Gastroesophageal sphincter (tissue), 3 donors: ENCODE data around the gene ATP10A.

Source experiments
- CTCF ChIP-seq, 4 experiments: fragments of 200-600 bp in 2 of 4; fragments of 450-650 bp in 2 of 4; sonication (generic) in 1 of 4; IDR thresholded peaks; one replicate each; pipeline ENCODE4 v1.5.1; 2017 to 2019; ENCODE audit warnings: antibody characterized with exemption in 4 of 4, mild to moderate bottlenecking in 2 of 4, moderate library complexity in 2 of 4
- POLR2A ChIP-seq, 2 donors: fragments of 450-650 bp; IDR thresholded peaks; one replicate each; pipeline ENCODE4 v1.6.1; 2017; ENCODE audit warnings: antibody characterized with exemption in 2 of 2, mild to moderate bottlenecking in 2 of 2, moderate library complexity in 1 of 2

- no peak for TF ChIP-seq CTCF (IDR thresholded peaks at IDR 0.05)
- no peak for TF ChIP-seq POLR2A (IDR thresholded peaks at IDR 0.05)
Measured at GRCh38 chr15:25892126-25892525, 29.0 kb upstream of the ATP10A start.
